Epithelial cell of proximal tubule (primary cell): ENCODE data around the gene SHC4. TPM values are rescaled to one million over a fixed set of nuclear protein-coding genes. Genes with fewer than 3 reads are reported as not detected.

Experiments
- DNase-seq: peaks from one replicate; pipeline ENCODE4 v3.0.0-alpha.2; 2011; ENCODE audit warnings: low read depth
- H3K4me3 ChIP-seq: 2 replicates; pipeline ENCODE4 v1.5.1; 2011; ENCODE audit warnings: low read depth, mild to moderate bottlenecking, low read length
- CTCF ChIP-seq: conservative IDR thresholded peaks from 2 replicates; pipeline ENCODE4 v1.5.1; 2012; ENCODE audit warnings: low read depth, mild to moderate bottlenecking, low read length
- total RNA-seq: library from RNA; depleted of rRNA; stranded (reverse); fragments of >200 nt; gene quantifications from 2 replicates; pipeline ENCODE4 v1.2.3, GENCODE V29; 2015

SHC4 gene
- total RNA-seq, 1 donor from 2014 or later = 9.3 TPM

- no peak for TF ChIP-seq CTCF
- H3K4me3 ChIP-seq = no peak overlapping the region
- no peak for DNase-seq
Observed at GRCh38 chr15:48940508-48940907, 23.2 kb downstream of the SHC4 start.

GRCh38 chr15:48939648-48940047, 24.1 kb downstream of the SHC4 start:
- no peak for TF ChIP-seq CTCF
- no peak for DNase-seq
- H3K4me3 ChIP-seq = no peak overlapping the region

GRCh38 chr15:48937886-48938285, 25.8 kb downstream of the SHC4 start:
- TF ChIP-seq CTCF = no peak
- H3K4me3 ChIP-seq = no peak overlapping the region
- no peak for DNase-seq

- H3K4me3 ChIP-seq = no peak overlapping the region
- DNase-seq = no peak
- TF ChIP-seq CTCF = no peak
Observed at GRCh38 chr15:48936666-48937065, 27.1 kb downstream of the SHC4 start.

GRCh38 chr15:48935236-48935635, 28.5 kb downstream of the SHC4 start:
- no peak overlapping the region for H3K4me3 ChIP-seq
- no peak for DNase-seq
- TF ChIP-seq CTCF = no peak

- no peak for DNase-seq
- no peak overlapping the region for H3K4me3 ChIP-seq
- TF ChIP-seq CTCF = no peak
Observed at GRCh38 chr15:48930735-48931134, 33.0 kb downstream of the SHC4 start.

- H3K4me3 ChIP-seq = no peak overlapping the region
- no peak for DNase-seq
- TF ChIP-seq CTCF = no peak
Observed at GRCh38 chr15:48929661-48930060, 34.1 kb downstream of the SHC4 start.
